Measurements from ENCODE around the gene ROM1. TPM values are rescaled to one million over a fixed set of nuclear protein-coding genes. Genes with fewer than 3 reads are reported as not detected.

Gene ROM1
- polyA plus RNA-seq, 3 donors, result 0.51 to 1.4 (median 0.75) TPM

GRCh38 chr11:62652161-62653006 lies 39.3 kb downstream of the ROM1 start:
- Histone ChIP-seq H3K27ac (ENCODE audit: low read depth in 1 of 2, low read length in 2 of 2) (peak overlapping the region; percentile 65 to 89), H3K4me2 (replicated peaks; ENCODE audit: extremely low read depth, low read length, poor library complexity, severe bottlenecking) (peak overlapping the region; percentile 99), H2AFZ (ENCODE audit: insufficient read depth, low read depth, low read length, poor library complexity, severe bottlenecking) (peak overlapping the region; percentile 92), H3K36me3 (replicated peaks in 1 of 2; ENCODE audit: control insufficient read depth in 1 of 2, insufficient read depth in 2 of 2, low read length in 2 of 2) (peaks cover 21 to 24% of the 10 kb centered on the region in 2 donors), H3K4me3 (replicated peaks in 1 of 3; ENCODE audit: low read depth in 2 of 3, low read length in 3 of 3) (peak overlapping the region; percentile 67 to 97 (median 79)), H3K9me3 (replicated peaks in 1 of 2; ENCODE audit: control insufficient read depth in 1 of 2, insufficient read depth in 1 of 2, low read length in 2 of 2) (no peaks in the 10 kb centered on the region), H4K20me1 (ENCODE audit: insufficient read depth, low read length) (no peaks in the 10 kb centered on the region), H3K27me3 (ENCODE audit: control insufficient read depth in 2 of 2, insufficient read depth in 2 of 2, low read length in 2 of 2) (no peaks in the 10 kb centered on the region), H3K4me1 (ENCODE audit: control insufficient read depth in 1 of 2, insufficient read depth in 2 of 2, low read length in 2 of 2) (peaks cover 11 to 17% of the 10 kb centered on the region in 2 donors), H3K79me2 (ENCODE audit: insufficient read depth, low read length) (peaks cover 35% of the 10 kb centered on the region), H3K9ac (ENCODE audit: insufficient read depth, low read length, poor library complexity, severe bottlenecking) (peak overlapping the region; percentile 91)
- peaks cover 14 to 28% of the 10 kb centered on the region in 2 donors for H3K36me3 Mint-ChIP-seq
- DNase-seq, result no peak
- intact Hi-C loops (cut with micrococcal nuclease), result loop anchor here (2.0 to 5.0 kb wide), 3 partner anchors 26 to 60 kb away; partner anchors contain the start of genes BSCL2 (in 1 of the 2), GNG3 (in 1 of the 2), TUT1 (in 1 of the 2) and UBXN1 (in 1 of the 2)
- peaks cover 23% of the 10 kb centered on the region for H3K4me1 Mint-ChIP-seq
- no peak for TF ChIP-seq CTCF (IDR thresholded peaks at IDR 0.05)
- peak overlapping the region; percentile 87 to 94 for H3K4me3 Mint-ChIP-seq
- H3K27ac Mint-ChIP-seq, result peak overlapping the region; percentile 86 to 94 (median 91)
- no peaks in the 10 kb centered on the region for H3K9me3 Mint-ChIP-seq
- peaks cover 0 to 3% (median 0%) of the 10 kb centered on the region in 3 donors for H3K27me3 Mint-ChIP-seq (ENCODE audit: low read depth in 3 of 3)
- 43% methylated on average over 14 of the region's 16 CpGs for WGBS (ENCODE audit: insufficient coverage)

DNA sequence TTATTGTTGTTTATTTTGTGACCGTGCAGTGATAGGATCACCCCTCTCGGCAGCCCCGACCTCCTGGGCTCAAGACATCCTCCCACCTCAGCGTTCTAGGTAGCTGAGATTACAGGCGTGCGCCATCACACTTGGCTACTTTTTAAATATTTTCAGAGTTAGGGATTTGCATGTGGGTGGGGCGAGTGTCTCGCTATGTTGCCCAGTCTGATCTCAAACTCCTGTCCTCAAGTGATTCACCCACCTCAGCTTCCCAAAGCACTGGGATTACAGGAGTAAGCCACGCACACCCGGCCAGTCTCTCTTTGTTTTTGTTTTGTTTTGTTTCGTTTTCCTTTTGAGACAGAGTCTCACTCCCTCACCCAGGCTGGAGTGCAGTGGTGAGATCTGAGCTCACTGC lies 41.2 kb downstream of the ROM1 start:
- Mint-ChIP-seq H3K4me1 (peaks cover 21% of the 10 kb centered on the region), H3K9me3 (no peaks in the 10 kb centered on the region), H3K4me3 (peak overlapping the region in 1 of 2 donors; percentile 87), H3K27ac (peak overlapping the region in 3 of 7 donors; percentile 15 to 66 (median 46)), H3K27me3 (ENCODE audit: low read depth in 3 of 3) (peaks cover 0 to 3% (median 0%) of the 10 kb centered on the region in 3 donors), H3K36me3 (peaks cover 5 to 10% of the 10 kb centered on the region in 2 donors)
- peaks cover 11 to 14% of the 10 kb centered on the region in 2 donors for H3K4me1 ChIP-seq (ENCODE audit: control insufficient read depth in 1 of 2, insufficient read depth in 2 of 2, low read length in 2 of 2)
- intact Hi-C loops (cut with micrococcal nuclease), result loop anchor here (5.0 kb wide), 2 partner anchors 53 to 62 kb away; partner anchors contain the start of genes BSCL2 (in 1 of the 2), GNG3 (in 1 of the 2) and TUT1 (in 1 of the 2)
- no peak overlapping the region for H3K27ac ChIP-seq (ENCODE audit: low read depth in 1 of 2, low read length in 2 of 2)
- H2AFZ ChIP-seq (ENCODE audit: insufficient read depth, low read depth, low read length, poor library complexity, severe bottlenecking), result peak overlapping the region; percentile 17
- TF ChIP-seq CTCF (IDR thresholded peaks at IDR 0.05), result no peak
- WGBS (ENCODE audit: insufficient coverage), result no CpG with 5 or more reads among the region's 11 CpGs
- peak overlapping the region; percentile 99 for H3K4me2 ChIP-seq (replicated peaks; ENCODE audit: extremely low read depth, low read length, poor library complexity, severe bottlenecking)
- H3K9me3 ChIP-seq (replicated peaks in 1 of 2; ENCODE audit: control insufficient read depth in 1 of 2, insufficient read depth in 1 of 2, low read length in 2 of 2), result no peaks in the 10 kb centered on the region
- no peaks in the 10 kb centered on the region for H4K20me1 ChIP-seq (ENCODE audit: insufficient read depth, low read length)
- DNase-seq, result no peak
- no peak overlapping the region for H3K9ac ChIP-seq (ENCODE audit: insufficient read depth, low read length, poor library complexity, severe bottlenecking)
- H3K79me2 ChIP-seq (ENCODE audit: insufficient read depth, low read length), result peaks cover 30% of the 10 kb centered on the region
- H3K27me3 ChIP-seq (ENCODE audit: control insufficient read depth in 2 of 2, insufficient read depth in 2 of 2, low read length in 2 of 2), result no peaks in the 10 kb centered on the region
- peaks cover 6% of the 10 kb centered on the region in 2 donors for H3K36me3 ChIP-seq (replicated peaks in 1 of 2; ENCODE audit: control insufficient read depth in 1 of 2, insufficient read depth in 2 of 2, low read length in 2 of 2)
- H3K4me3 ChIP-seq (replicated peaks in 1 of 3; ENCODE audit: low read depth in 2 of 3, low read length in 3 of 3), result peak overlapping the region in 1 of 3 experiments; percentile 97

Data from CD14-positive monocyte (primary cell).